Measurements from ENCODE around the gene KRTAP17-1.

- TF ChIP-seq CTCF (IDR thresholded peaks at IDR 0.05; ENCODE audit: poor library complexity, severe bottlenecking) (no peak), MXI1 (conservative IDR thresholded peaks at IDR 0.05; ENCODE audit: poor library complexity, severe bottlenecking) (no peak), EZH2 (IDR thresholded peaks at IDR 0.05; ENCODE audit: borderline replicate concordance, insufficient read depth, low read length, poor library complexity, severe bottlenecking) (no peak), POLR2AphosphoS5 (IDR thresholded peaks at IDR 0.05) (no peak), REST (IDR thresholded peaks at IDR 0.05; ENCODE audit: borderline replicate concordance) (no peak), TAF1 (IDR thresholded peaks at IDR 0.05; ENCODE audit: low read depth) (no peak), EP300 (conservative IDR thresholded peaks at IDR 0.05; ENCODE audit: poor library complexity, severe bottlenecking) (no peak)
These were observed 27.5 kb upstream of the KRTAP17-1 start for GRCh38 chr17:41343029-41343428.
